HepG2 (cell line): ENCODE measurements around the gene NGEF. TPM values are rescaled to one million over a fixed set of nuclear protein-coding genes. Genes with fewer than 3 reads are reported as not detected.
A peak's percentile ranks its signal among the peaks of the same experiment; 100 is the strongest.

Source experiments
- DBP ChIP-seq: sonication (generic); formaldehyde crosslinking; IDR thresholded peaks from 2 replicates; pipeline ENCODE4 v1.4.0; 2020; ENCODE audit warnings: missing genetic modification reagents; ENCODE audit errors: not compliant biosample characterization
- HNRNPL ChIP-seq: fragments of 200-400 bp; formaldehyde crosslinking; IDR thresholded peaks from 2 replicates; pipeline ENCODE4 v1.6.1; 2017; ENCODE audit warnings: mild to moderate bottlenecking, low read depth, low read length
- MAF1 ChIP-seq: sonication (generic); formaldehyde crosslinking; IDR thresholded peaks from 2 replicates; pipeline ENCODE4 v1.5.0; 2020; ENCODE audit warnings: missing genetic modification reagents, borderline replicate concordance
- PHF20 ChIP-seq: sonication (generic); formaldehyde crosslinking; IDR thresholded peaks from 2 replicates; pipeline ENCODE4 v1.5.0; 2020; ENCODE audit warnings: mild to moderate bottlenecking, missing genetic modification reagents
- RBM22 ChIP-seq: fragments of 200-400 bp; formaldehyde crosslinking; optimal IDR thresholded peaks from 2 replicates; pipeline ENCODE3; 2017; ENCODE audit warnings: mild to moderate bottlenecking, low read length, moderate library complexity
- SCMH1 ChIP-seq: sonication (generic); formaldehyde crosslinking; IDR thresholded peaks from 2 replicates; pipeline ENCODE4 v1.9.0; 2021; ENCODE audit warnings: missing genetic modification reagents, mild to moderate bottlenecking, borderline replicate concordance
- SPEN ChIP-seq: sonication (generic); formaldehyde crosslinking; IDR thresholded peaks from 2 replicates; pipeline ENCODE4 v1.5.1; 2020; ENCODE audit warnings: low read depth, mild to moderate bottlenecking, missing genetic modification reagents
- TCF7L2 ChIP-seq: IDR thresholded peaks from 2 replicates; pipeline ENCODE4 v1.6.1; 2011; ENCODE audit warnings: mild to moderate bottlenecking, low read depth, low read length, moderate library complexity
- ZNF207 ChIP-seq: fragments of 450-650 bp; IDR thresholded peaks from 2 replicates; pipeline ENCODE4 v1.6.1; 2016; ENCODE audit warnings: antibody characterized with exemption, borderline replicate concordance
- ZNF224 ChIP-seq: sonication (generic); formaldehyde crosslinking; IDR thresholded peaks from 2 replicates; pipeline ENCODE4 v1.5.0; 2020; ENCODE audit warnings: mild to moderate bottlenecking, missing genetic modification reagents
- ZNF329 ChIP-seq: sonication (generic); formaldehyde crosslinking; IDR thresholded peaks from 2 replicates; pipeline ENCODE4 v1.9.0; 2021; ENCODE audit warnings: low read depth, mild to moderate bottlenecking, missing genetic modification reagents
- ZNF331 ChIP-seq: sonication (generic); formaldehyde crosslinking; IDR thresholded peaks from 2 replicates; pipeline ENCODE4 v1.4.0; 2020; ENCODE audit warnings: missing genetic modification reagents
- ZNF687 ChIP-seq: sonication (generic); formaldehyde crosslinking; IDR thresholded peaks from 2 replicates; pipeline ENCODE4 v1.5.1; 2020; ENCODE audit warnings: mild to moderate bottlenecking, missing genetic modification reagents, moderate library complexity
- ZNF772 ChIP-seq: sonication (generic); formaldehyde crosslinking; IDR thresholded peaks from 2 replicates; pipeline ENCODE4 v1.5.0; 2020; ENCODE audit warnings: mild to moderate bottlenecking, missing genetic modification reagents
- ZNF776 ChIP-seq: sonication (generic); formaldehyde crosslinking; IDR thresholded peaks from 2 replicates; pipeline ENCODE4 v1.4.0; 2020; ENCODE audit warnings: mild to moderate bottlenecking, missing genetic modification reagents
- ZNF777 ChIP-seq: sonication (generic); formaldehyde crosslinking; IDR thresholded peaks from 2 replicates; pipeline ENCODE4 v1.4.0; 2020; ENCODE audit warnings: missing genetic modification reagents
- polyA plus RNA-seq, 8 experiments: library from polyadenylated mRNA; depleted of rRNA in 3 of 8; stranded (reverse) in 7 of 8; unstranded in 1 of 8; fragments of >200 nt; fragmentation: Illumina TruSeq in 4 of 8; extraction: Trizol in 4 of 8; gene quantifications; 2 replicates each; pipeline versions ENCODE4 v1.2.1 to v1.2.3, GENCODE V29; 2011 to 2016; ENCODE audit warnings: low read depth in 4 of 8, missing spikeins in 1 of 8, mixed read lengths in 1 of 8; ENCODE audit not compliant: insufficient read depth in 1 of 8
- total RNA-seq, 5 experiments: library from RNA; depleted of rRNA; stranded (reverse); fragments of >200 nt; fragmentation: Illumina TruSeq; extraction: Trizol; gene quantifications; 2 replicates each; pipeline ENCODE4 v1.2.3, GENCODE V29; 2016; ENCODE audit warnings: low read depth in 1 of 5
- TF ChIP-seq, protein P1 (sequence below): sonication (generic); formaldehyde crosslinking; IDR thresholded peaks from 2 replicates; pipeline ENCODE4 v1.4.0; 2020; ENCODE audit warnings: missing genetic modification reagents, mild to moderate bottlenecking, borderline replicate concordance
- TF ChIP-seq, protein P2 (sequence below): sonication (generic); formaldehyde crosslinking; IDR thresholded peaks from 2 replicates; pipeline ENCODE4 v1.4.0; 2020; ENCODE audit warnings: missing genetic modification reagents
- TF ChIP-seq, protein P3 (sequence below): sonication (generic); IDR thresholded peaks from 2 replicates; pipeline ENCODE4 v1.6.1; 2016; ENCODE audit warnings: low read depth, borderline replicate concordance

Gene NGEF
- total and polyA plus RNA-seq, 2 of the 13 experiments (the other 11 are each of a cell fraction or from before 2014, with no cell fraction given) = 14.4 to 36.9 TPM

DNA sequence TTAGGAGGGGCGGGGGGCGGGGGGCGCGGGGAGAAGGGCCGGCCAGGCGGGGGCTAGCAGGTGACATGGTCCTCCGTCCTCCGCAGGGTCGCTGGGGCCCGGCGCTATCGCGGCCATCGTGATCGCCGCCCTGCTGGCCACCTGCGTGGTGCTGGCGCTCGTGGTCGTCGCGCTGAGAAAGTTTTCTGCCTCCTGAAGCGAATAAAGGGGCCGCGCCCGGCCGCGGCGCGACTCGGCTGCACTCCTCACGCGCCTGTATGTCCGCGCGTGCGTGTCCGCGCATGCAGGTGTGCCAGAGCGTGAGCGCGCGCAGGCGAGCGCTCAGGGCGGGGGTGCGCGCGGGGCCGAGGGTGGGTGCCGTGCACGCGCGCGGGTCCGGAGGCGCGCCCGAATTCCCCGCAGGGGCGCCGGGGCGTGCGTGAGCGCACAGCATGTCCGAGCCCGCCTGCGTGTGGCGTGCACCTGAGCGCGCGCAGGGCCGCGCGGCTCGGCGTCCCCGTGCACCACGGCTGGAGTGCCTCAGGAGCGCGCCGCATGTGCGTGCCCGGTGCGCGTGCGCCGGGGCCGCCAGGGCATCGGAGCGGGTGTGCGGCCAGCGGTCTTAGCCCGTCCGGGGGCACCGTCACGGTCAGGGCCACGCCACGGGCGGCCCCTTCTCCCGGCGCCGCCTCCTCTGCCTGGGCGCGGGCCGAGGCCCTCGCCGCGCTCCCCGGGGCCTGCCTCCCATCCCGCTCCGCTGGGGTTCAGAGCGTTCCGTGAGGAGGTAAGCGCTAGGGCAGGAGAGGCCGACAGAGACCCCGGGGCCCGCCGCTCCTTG is 136.7 kb downstream of the NGEF start (continued):
- TF ChIP-seq ZNF776 (CRISPR knock-in tag) = peak; percentile 47
- 0 out of 2 replicates have a peak, but pooled peaks have one; percentile 29 for TF ChIP-seq PHF20 (CRISPR knock-in tag)
- no peak for TF ChIP-seq ZNF772 (CRISPR knock-in tag)
- no peak for TF ChIP-seq SCMH1
- TF ChIP-seq TCF7L2 = no peak
- peak; percentile 46; the same call in 1 of the 2 replicates for TF ChIP-seq ZNF777 (CRISPR knock-in tag)
- no peak for TF ChIP-seq ZNF207
- 0 out of 2 replicates have a peak, but pooled peaks have one; percentile 46 for TF ChIP-seq ZNF329 (CRISPR knock-in tag)
- TF ChIP-seq RBM22 = no peak
- TF ChIP-seq MAF1 (CRISPR knock-in tag) = 0 out of 2 replicates have a peak, but pooled peaks have one; percentile 1
- TF ChIP-seq ZNF224 (CRISPR knock-in tag) = no peak
- TF ChIP-seq, protein P1, sequence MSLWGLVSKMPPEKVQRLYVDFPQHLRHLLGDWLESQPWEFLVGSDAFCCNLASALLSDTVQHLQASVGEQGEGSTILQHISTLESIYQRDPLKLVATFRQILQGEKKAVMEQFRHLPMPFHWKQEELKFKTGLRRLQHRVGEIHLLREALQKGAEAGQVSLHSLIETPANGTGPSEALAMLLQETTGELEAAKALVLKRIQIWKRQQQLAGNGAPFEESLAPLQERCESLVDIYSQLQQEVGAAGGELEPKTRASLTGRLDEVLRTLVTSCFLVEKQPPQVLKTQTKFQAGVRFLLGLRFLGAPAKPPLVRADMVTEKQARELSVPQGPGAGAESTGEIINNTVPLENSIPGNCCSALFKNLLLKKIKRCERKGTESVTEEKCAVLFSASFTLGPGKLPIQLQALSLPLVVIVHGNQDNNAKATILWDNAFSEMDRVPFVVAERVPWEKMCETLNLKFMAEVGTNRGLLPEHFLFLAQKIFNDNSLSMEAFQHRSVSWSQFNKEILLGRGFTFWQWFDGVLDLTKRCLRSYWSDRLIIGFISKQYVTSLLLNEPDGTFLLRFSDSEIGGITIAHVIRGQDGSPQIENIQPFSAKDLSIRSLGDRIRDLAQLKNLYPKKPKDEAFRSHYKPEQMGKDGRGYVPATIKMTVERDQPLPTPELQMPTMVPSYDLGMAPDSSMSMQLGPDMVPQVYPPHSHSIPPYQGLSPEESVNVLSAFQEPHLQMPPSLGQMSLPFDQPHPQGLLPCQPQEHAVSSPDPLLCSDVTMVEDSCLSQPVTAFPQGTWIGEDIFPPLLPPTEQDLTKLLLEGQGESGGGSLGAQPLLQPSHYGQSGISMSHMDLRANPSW = no peak
- TF ChIP-seq HNRNPL = 0 out of 2 replicates have a peak, but pooled peaks have one; percentile 6
- no peak for TF ChIP-seq ZNF331 (CRISPR knock-in tag)
- TF ChIP-seq DBP (CRISPR knock-in tag) = no peak
- TF ChIP-seq, protein P2, sequence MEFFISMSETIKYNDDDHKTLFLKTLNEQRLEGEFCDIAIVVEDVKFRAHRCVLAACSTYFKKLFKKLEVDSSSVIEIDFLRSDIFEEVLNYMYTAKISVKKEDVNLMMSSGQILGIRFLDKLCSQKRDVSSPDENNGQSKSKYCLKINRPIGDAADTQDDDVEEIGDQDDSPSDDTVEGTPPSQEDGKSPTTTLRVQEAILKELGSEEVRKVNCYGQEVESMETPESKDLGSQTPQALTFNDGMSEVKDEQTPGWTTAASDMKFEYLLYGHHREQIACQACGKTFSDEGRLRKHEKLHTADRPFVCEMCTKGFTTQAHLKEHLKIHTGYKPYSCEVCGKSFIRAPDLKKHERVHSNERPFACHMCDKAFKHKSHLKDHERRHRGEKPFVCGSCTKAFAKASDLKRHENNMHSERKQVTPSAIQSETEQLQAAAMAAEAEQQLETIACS = peak; percentile 96
- peak; percentile 86 for TF ChIP-seq ZNF687 (CRISPR knock-in tag)
- TF ChIP-seq, protein P3, sequence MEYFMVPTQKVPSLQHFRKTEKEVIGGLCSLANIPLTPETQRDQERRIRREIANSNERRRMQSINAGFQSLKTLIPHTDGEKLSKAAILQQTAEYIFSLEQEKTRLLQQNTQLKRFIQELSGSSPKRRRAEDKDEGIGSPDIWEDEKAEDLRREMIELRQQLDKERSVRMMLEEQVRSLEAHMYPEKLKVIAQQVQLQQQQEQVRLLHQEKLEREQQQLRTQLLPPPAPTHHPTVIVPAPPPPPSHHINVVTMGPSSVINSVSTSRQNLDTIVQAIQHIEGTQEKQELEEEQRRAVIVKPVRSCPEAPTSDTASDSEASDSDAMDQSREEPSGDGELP = no peak
- peak; percentile 33; the same call in 1 of the 2 replicates for TF ChIP-seq SPEN (CRISPR knock-in tag)
